HepG2 (cell line): Measurements from ENCODE around the gene OVCA2. TPM values are rescaled to one million over a fixed set of nuclear protein-coding genes. Genes with fewer than 3 reads are reported as not detected.

Source experiments
- ATF7-NPFF ChIP-seq: sonication (generic); formaldehyde crosslinking; IDR thresholded peaks from 2 replicates; pipeline ENCODE4 v1.8.1; 2023; ENCODE audit warnings: mild to moderate bottlenecking, low read depth, missing genetic modification reagents, moderate library complexity
- BORCS8-MEF2B ChIP-seq: sonication (generic); formaldehyde crosslinking; IDR thresholded peaks from 2 replicates; pipeline ENCODE4 v1.8.0; 2022; ENCODE audit warnings: mild to moderate bottlenecking, missing genetic modification reagents
- FOXM1 ChIP-seq: sonication (generic); formaldehyde crosslinking; IDR thresholded peaks from 2 replicates; pipeline ENCODE4 v1.5.0; 2020; ENCODE audit warnings: missing genetic modification reagents
- KDM5B ChIP-seq: sonication (generic); formaldehyde crosslinking; IDR thresholded peaks from 2 replicates; pipeline ENCODE4 v1.4.0; 2020; ENCODE audit warnings: missing genetic modification reagents, mild to moderate bottlenecking, borderline replicate concordance
- MTA1 ChIP-seq: sonication (generic); formaldehyde crosslinking; IDR thresholded peaks from 2 replicates; pipeline ENCODE4 v1.4.0; 2020; ENCODE audit warnings: missing genetic modification reagents, mild to moderate bottlenecking, borderline replicate concordance
- NR1H2 ChIP-seq: sonication (generic); formaldehyde crosslinking; IDR thresholded peaks from 2 replicates; pipeline ENCODE4 v1.8.1; 2022; ENCODE audit warnings: low read depth, missing genetic modification reagents, borderline replicate concordance
- RCOR2 ChIP-seq: IDR thresholded peaks from 2 replicates; pipeline ENCODE4 v1.6.1; 2016; ENCODE audit warnings: missing biosample characterization, missing genetic modification reagents
- RXRB ChIP-seq: IDR thresholded peaks from 2 replicates; pipeline ENCODE4 v1.6.1; 2016; ENCODE audit warnings: borderline replicate concordance, missing genetic modification reagents, missing compliant biosample characterization
- SNAI1 ChIP-seq: sonication (generic); formaldehyde crosslinking; IDR thresholded peaks from 2 replicates; pipeline ENCODE4 v1.5.0; 2020; ENCODE audit warnings: mild to moderate bottlenecking, missing genetic modification reagents, borderline replicate concordance
- SPEN ChIP-seq: sonication (generic); formaldehyde crosslinking; IDR thresholded peaks from 2 replicates; pipeline ENCODE4 v1.5.1; 2020; ENCODE audit warnings: low read depth, mild to moderate bottlenecking, missing genetic modification reagents
- USF2 ChIP-seq, 2 experiments: sonication (generic) in 1 of 2; formaldehyde crosslinking in 1 of 2; IDR thresholded peaks; 2 replicates each; pipeline versions ENCODE4 v1.5.1 to v1.6.1; 2011 to 2020; ENCODE audit warnings: borderline replicate concordance in 1 of 2, low read depth in 1 of 2, low read length in 1 of 2, mild to moderate bottlenecking in 1 of 2, missing genetic modification reagents in 1 of 2, moderate library complexity in 1 of 2
- YY1 ChIP-seq: IDR thresholded peaks from 2 replicates; pipeline ENCODE4 v1.6.1; 2011; ENCODE audit warnings: low read length, low read depth, moderate library complexity, mild to moderate bottlenecking; ENCODE audit not compliant: insufficient read depth, insufficient replicate concordance
- ZC3H4 ChIP-seq: sonication (generic); formaldehyde crosslinking; IDR thresholded peaks from 2 replicates; pipeline ENCODE4 v1.4.0; 2020; ENCODE audit warnings: missing genetic modification reagents, borderline replicate concordance
- ZFP82 ChIP-seq: sonication (generic); formaldehyde crosslinking; IDR thresholded peaks from 2 replicates; pipeline ENCODE4 v1.5.1; 2020; ENCODE audit warnings: mild to moderate bottlenecking, missing genetic modification reagents, borderline replicate concordance
- ZNF207 ChIP-seq: fragments of 450-650 bp; IDR thresholded peaks from 2 replicates; pipeline ENCODE4 v1.6.1; 2016; ENCODE audit warnings: antibody characterized with exemption, borderline replicate concordance
- ZNF282 ChIP-seq: fragments of 450-650 bp; IDR thresholded peaks from 2 replicates; pipeline ENCODE4 v1.6.1; 2018; ENCODE audit not compliant: partially characterized antibody
- ZNF292 ChIP-seq: sonication (generic); formaldehyde crosslinking; IDR thresholded peaks from 2 replicates; pipeline ENCODE4 v1.8.1; 2022; ENCODE audit warnings: mild to moderate bottlenecking, low read depth, missing genetic modification reagents, borderline replicate concordance
- ZNF644 ChIP-seq: IDR thresholded peaks from 2 replicates; pipeline ENCODE4 v1.6.1; 2016; ENCODE audit warnings: low read depth
- ZNF703 ChIP-seq: sonication (generic); formaldehyde crosslinking; IDR thresholded peaks from 2 replicates; pipeline ENCODE4 v1.5.1; 2020; ENCODE audit warnings: missing genetic modification reagents, mild to moderate bottlenecking, moderate library complexity, borderline replicate concordance
- ZSCAN31 ChIP-seq: sonication (generic); formaldehyde crosslinking; IDR thresholded peaks from 2 replicates; pipeline ENCODE4 v1.5.0; 2020; ENCODE audit warnings: low read depth, mild to moderate bottlenecking, missing genetic modification reagents
- ZXDC ChIP-seq: sonication (generic); formaldehyde crosslinking; IDR thresholded peaks from 2 replicates; pipeline ENCODE4 v1.5.0; 2020; ENCODE audit warnings: mild to moderate bottlenecking, missing genetic modification reagents
- polyA plus RNA-seq, 8 experiments: library from polyadenylated mRNA; depleted of rRNA in 3 of 8; stranded (reverse) in 7 of 8; unstranded in 1 of 8; fragments of >200 nt; fragmentation: Illumina TruSeq in 4 of 8; extraction: Trizol in 4 of 8; gene quantifications; 2 replicates each; pipeline versions ENCODE4 v1.2.1 to v1.2.3, GENCODE V29; 2011 to 2016; ENCODE audit warnings: low read depth in 4 of 8, missing spikeins in 1 of 8, mixed read lengths in 1 of 8; ENCODE audit not compliant: insufficient read depth in 1 of 8
- total RNA-seq, 5 experiments: library from RNA; depleted of rRNA; stranded (reverse); fragments of >200 nt; fragmentation: Illumina TruSeq; extraction: Trizol; gene quantifications; 2 replicates each; pipeline ENCODE4 v1.2.3, GENCODE V29; 2016; ENCODE audit warnings: low read depth in 1 of 5
- TF ChIP-seq, protein P1 (sequence below): sonication (generic); formaldehyde crosslinking; IDR thresholded peaks from 2 replicates; pipeline ENCODE4 v1.5.1; 2020; ENCODE audit warnings: missing genetic modification reagents, mild to moderate bottlenecking, borderline replicate concordance

Gene OVCA2
- total and polyA plus RNA-seq, 2 of the 13 experiments (the other 11 are each of a cell fraction or from before 2014, with no cell fraction given): 23.7 to 28.2 TPM

DNA sequence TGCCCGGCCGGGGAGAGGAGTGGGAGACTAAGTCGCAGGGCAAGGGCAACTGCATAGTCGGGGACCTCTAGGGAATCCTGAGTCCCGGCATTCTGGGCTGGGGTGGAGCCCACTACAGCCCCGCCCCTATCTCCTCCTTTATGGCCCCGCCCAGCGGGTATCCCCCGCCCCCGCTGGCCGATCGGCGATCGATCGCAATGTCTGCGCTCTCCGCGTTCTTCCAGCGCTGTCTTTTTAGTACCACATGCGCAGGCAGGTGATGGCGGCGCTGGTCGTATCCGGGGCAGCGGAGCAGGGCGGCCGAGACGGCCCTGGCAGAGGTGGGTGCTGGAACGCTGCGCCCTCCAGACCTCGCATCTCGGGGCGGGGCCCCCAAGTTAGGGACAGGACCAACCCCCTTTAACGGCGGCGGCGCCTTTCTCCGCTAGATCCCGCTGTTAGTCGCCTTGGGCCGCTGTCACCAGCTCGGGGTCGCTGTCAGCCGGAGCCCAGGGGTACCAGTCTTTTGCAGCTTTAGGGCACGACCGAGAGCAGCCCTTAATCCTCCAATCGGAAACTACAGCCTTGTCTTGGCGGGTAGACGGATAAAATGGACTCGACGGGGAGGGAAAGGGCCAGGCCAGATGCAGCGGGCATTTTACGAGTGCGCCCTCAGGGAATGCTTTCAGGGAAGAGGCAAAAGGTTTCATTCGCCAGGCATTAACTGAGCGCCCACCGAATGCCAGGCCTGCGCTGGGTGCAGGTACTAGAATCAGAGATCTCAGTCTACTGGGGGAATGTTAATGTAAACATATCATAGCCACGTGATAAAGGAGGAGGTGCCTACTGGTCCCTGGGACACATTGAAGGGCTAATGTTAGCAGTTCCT lies 11.7 kb upstream of the OVCA2 start, which contains the start of gene DPH1 (continued):
- TF ChIP-seq, protein P1, sequence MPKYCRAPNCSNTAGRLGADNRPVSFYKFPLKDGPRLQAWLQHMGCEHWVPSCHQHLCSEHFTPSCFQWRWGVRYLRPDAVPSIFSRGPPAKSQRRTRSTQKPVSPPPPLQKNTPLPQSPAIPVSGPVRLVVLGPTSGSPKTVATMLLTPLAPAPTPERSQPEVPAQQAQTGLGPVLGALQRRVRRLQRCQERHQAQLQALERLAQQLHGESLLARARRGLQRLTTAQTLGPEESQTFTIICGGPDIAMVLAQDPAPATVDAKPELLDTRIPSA (CRISPR knock-in tag): no peak
- TF ChIP-seq RCOR2 (CRISPR knock-in tag) (no peak), ATF7-NPFF (CRISPR knock-in tag) (0 out of 2 replicates have a peak, but pooled peaks have one; percentile 7), ZFP82 (CRISPR knock-in tag) (no peak; the same call in 1 of the 2 replicates), SNAI1 (CRISPR knock-in tag) (0 out of 2 replicates have a peak, but pooled peaks have one; percentile 63), ZXDC (peak; percentile 49; the same call in 1 of the 2 replicates), RXRB (CRISPR knock-in tag) (peak; percentile 68; the same call in 1 of the 2 replicates), ZNF703 (CRISPR knock-in tag) (peak; percentile 63; the same call in 1 of the 2 replicates), SPEN (CRISPR knock-in tag) (peak; percentile 81), KDM5B (CRISPR knock-in tag) (peak; percentile 85), ZNF644 (CRISPR knock-in tag) (no peak), ZNF282 (no peak), MTA1 (peak; percentile 59; the same call in 1 of the 2 replicates), ZC3H4 (CRISPR knock-in tag) (no peak), ZNF292 (CRISPR knock-in tag) (no peak), YY1 (peak; percentile 95), ZNF207 (no peak), ZSCAN31 (CRISPR knock-in tag) (peak; percentile 80; the same call in 1 of the 2 replicates), BORCS8-MEF2B (CRISPR knock-in tag) (peak; percentile 28; the same call in 1 of the 2 replicates), FOXM1 (CRISPR knock-in tag) (no peak), USF2 (IDR thresholded peaks at IDR 0.05; ENCODE audit: low read depth, low read length) (peak; percentile 79), USF2 (CRISPR knock-in tag; IDR thresholded peaks at IDR 0.05; ENCODE audit: borderline replicate concordance) (peak; percentile 84; the same call in 1 of the 2 replicates), NR1H2 (0 out of 2 replicates have a peak, but pooled peaks have one; percentile 76)
